Measurements from ENCODE around the gene ADA.

Gene ADA

GRCh38 chr20:44572551-44573500 lies 78.7 kb downstream of the ADA start:
- DNase-seq: peak; percentile 74

DNA sequence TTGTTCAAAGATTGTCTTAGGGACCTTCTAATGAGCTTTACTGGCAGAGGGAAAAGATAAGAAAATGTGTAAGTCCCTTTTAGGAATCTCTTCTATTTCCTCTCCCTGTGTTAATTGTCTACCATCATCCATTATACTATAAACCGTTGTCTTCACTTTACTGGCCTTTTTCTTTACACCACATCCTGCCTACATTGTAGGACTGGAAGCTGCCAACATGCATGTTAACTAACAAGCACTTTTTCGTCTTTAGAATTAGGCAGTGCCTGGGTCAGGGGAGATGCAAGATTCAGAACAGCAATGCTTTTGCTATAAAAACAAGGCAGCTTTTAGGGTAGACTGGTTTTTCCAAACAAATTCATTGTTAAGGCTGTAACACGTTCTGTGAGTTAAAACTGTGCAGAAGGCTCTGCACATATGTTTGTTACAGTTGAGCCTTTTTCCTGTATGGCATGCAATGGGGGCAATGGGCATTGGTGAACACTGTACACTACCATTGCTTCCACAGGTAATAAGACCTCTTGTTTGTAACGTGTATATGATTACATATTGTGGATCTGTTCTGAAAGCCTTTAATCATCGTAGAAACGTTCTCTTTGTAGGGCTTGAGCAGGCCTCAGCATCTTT lies 80.0 kb downstream of the ADA start:
- DNase-seq: no peak

GRCh38 chr20:44570367-44570766 lies 81.1 kb downstream of the ADA start:
- no peak for DNase-seq

Data from amniotic stem cell (primary cell).